ENCODE results near the gene NEDD9. TPM values are rescaled to one million over a fixed set of nuclear protein-coding genes. Genes with fewer than 3 reads are reported as not detected.

NEDD9 gene
- total RNA-seq, 1 experiment from 2014 or later, result 0.28 TPM

DNA sequence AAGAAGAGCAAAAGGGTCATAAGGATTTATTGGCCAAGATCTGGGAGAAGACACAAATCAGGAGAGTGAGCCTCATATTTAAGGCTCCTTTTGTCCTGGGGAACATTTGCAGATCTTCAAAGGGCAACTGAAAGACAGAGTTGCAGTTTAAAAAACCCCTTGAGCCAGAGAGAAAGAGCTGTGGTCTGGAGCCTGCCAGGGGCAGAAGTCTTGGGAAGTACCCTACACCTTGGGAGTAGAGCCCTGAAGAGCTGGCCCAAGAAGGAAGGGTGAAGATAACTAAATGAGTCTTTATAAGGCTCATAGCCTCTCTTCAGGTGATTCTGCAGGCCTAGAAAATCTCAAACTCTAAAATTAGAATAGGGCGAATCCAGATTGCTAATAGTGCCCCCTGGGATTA, 81.0 kb downstream of the NEDD9 start:
- H3K27ac ChIP-seq (ENCODE audit: low read length), result no peak overlapping the region
- no TSS peak for BruUV-seq (replicated peaks)
- H3K9me3 ChIP-seq (ENCODE audit: control insufficient read depth, insufficient read depth, low read depth, low read length), result no peaks in the 10 kb centered on the region
- TF ChIP-seq POLR2AphosphoS5 (IDR thresholded peaks at IDR 0.05; ENCODE audit: low read depth, low read length) (no peak), SIN3A (IDR thresholded peaks at IDR 0.05; ENCODE audit: borderline replicate concordance, insufficient read depth, low read depth, low read length) (no peak)
- ATAC-seq, result no peak
- POLR2A ChIA-PET, result no interaction called here
- no peaks in the 10 kb centered on the region; the same call in 1 of the 2 replicates for H3K27me3 ChIP-seq (ENCODE audit: control insufficient read depth, insufficient read depth, low read length)
- no peak for DNase-seq (ENCODE audit: low read depth, low spot score)
- CTCF ChIA-PET, result no interaction called here
- intact Hi-C loops (cut with micrococcal nuclease; ENCODE audit: unreplicated experiment) (no loop called here), in situ Hi-C loops (cut with HindIII; ENCODE audit: low pct_unique_long_range_greater_than_20kb, low sequenced_read_pairs) (no loop called here)
- no peaks in the 10 kb centered on the region for H3K4me1 ChIP-seq (ENCODE audit: control insufficient read depth, insufficient read depth, low read length)
- H3K36me3 ChIP-seq (ENCODE audit: control insufficient read depth, insufficient read depth, low read length), result no peaks in the 10 kb centered on the region
- H3K4me3 ChIP-seq (ENCODE audit: low read depth in 2 of 2, low read length in 2 of 2), result no peak overlapping the region

DNA sequence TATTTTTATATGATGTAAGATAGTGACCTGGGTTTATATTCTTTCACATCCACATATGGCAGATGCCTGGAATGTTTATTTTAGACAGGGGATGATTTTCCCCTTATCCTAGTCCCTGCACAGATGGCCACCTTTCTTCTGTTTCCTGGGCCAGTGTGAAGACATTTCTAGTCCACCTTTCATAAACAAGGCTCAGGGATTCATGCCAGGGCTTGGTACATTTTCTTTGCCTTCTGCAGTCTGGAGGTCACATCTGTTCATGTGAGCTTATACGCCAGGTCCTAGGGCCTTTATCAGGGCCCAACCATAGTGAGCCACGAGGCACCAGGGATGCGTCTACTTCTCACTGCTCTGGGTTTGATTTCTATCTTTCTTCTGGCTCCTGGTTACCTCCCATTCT, 82.9 kb downstream of the NEDD9 start:
- intact Hi-C loops (cut with micrococcal nuclease; ENCODE audit: unreplicated experiment) (no loop called here), in situ Hi-C loops (cut with HindIII; ENCODE audit: low pct_unique_long_range_greater_than_20kb, low sequenced_read_pairs) (no loop called here)
- no TSS peak for BruUV-seq (replicated peaks)

More for the DNA sequence above, 82.9 kb downstream of the NEDD9 start:
- no peaks in the 10 kb centered on the region for H3K4me1 ChIP-seq (ENCODE audit: control insufficient read depth, insufficient read depth, low read length)
- no peak for DNase-seq (ENCODE audit: low read depth, low spot score)
- no peaks in the 10 kb centered on the region for H3K36me3 ChIP-seq (ENCODE audit: control insufficient read depth, insufficient read depth, low read length)
- no peak overlapping the region for H3K27ac ChIP-seq (ENCODE audit: low read length)
- ChIA-PET POLR2A (no interaction called here), CTCF (no interaction called here)
- TF ChIP-seq TCF7L2 (IDR thresholded peaks at IDR 0.05; ENCODE audit: low read depth, low read length) (no peak), CTCF (IDR thresholded peaks at IDR 0.05) (no peak), SIN3A (IDR thresholded peaks at IDR 0.05; ENCODE audit: borderline replicate concordance, insufficient read depth, low read depth, low read length) (no peak), POLR2AphosphoS5 (IDR thresholded peaks at IDR 0.05; ENCODE audit: low read depth, low read length) (no peak)
- TF ChIP-seq, protein P1, sequence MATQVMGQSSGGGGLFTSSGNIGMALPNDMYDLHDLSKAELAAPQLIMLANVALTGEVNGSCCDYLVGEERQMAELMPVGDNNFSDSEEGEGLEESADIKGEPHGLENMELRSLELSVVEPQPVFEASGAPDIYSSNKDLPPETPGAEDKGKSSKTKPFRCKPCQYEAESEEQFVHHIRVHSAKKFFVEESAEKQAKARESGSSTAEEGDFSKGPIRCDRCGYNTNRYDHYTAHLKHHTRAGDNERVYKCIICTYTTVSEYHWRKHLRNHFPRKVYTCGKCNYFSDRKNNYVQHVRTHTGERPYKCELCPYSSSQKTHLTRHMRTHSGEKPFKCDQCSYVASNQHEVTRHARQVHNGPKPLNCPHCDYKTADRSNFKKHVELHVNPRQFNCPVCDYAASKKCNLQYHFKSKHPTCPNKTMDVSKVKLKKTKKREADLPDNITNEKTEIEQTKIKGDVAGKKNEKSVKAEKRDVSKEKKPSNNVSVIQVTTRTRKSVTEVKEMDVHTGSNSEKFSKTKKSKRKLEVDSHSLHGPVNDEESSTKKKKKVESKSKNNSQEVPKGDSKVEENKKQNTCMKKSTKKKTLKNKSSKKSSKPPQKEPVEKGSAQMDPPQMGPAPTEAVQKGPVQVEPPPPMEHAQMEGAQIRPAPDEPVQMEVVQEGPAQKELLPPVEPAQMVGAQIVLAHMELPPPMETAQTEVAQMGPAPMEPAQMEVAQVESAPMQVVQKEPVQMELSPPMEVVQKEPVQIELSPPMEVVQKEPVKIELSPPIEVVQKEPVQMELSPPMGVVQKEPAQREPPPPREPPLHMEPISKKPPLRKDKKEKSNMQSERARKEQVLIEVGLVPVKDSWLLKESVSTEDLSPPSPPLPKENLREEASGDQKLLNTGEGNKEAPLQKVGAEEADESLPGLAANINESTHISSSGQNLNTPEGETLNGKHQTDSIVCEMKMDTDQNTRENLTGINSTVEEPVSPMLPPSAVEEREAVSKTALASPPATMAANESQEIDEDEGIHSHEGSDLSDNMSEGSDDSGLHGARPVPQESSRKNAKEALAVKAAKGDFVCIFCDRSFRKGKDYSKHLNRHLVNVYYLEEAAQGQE (IDR thresholded peaks at IDR 0.05; ENCODE audit: insufficient read depth in 1 of 2, low read depth in 2 of 2, low read length in 1 of 2), result no peak
- H3K9me3 ChIP-seq (ENCODE audit: control insufficient read depth, insufficient read depth, low read depth, low read length), result no peaks in the 10 kb centered on the region
- no peak for ATAC-seq
- no peaks in the 10 kb centered on the region; the same call in 1 of the 2 replicates for H3K27me3 ChIP-seq (ENCODE audit: control insufficient read depth, insufficient read depth, low read length)
- H3K4me3 ChIP-seq (ENCODE audit: low read depth in 2 of 2, low read length in 2 of 2), result no peak overlapping the region
